Lower lobe of right lung (tissue), 2 donors: ENCODE results near the gene NLRP3. TPM values are rescaled to one million over a fixed set of nuclear protein-coding genes. Genes with fewer than 3 reads are reported as not detected.

ENCODE experiments used
- ATAC-seq, 2 donors: fragments of 200-7000 bp; cut with Tn5 transposase; one replicate each; pipeline ENCODE4 v1.9.1; 2020 to 2022; ENCODE audit warnings: mild to moderate bottlenecking in 2 of 2, moderate library complexity in 2 of 2
- DNase-seq: peaks from one replicate; pipeline ENCODE4 v3.0.0-alpha.2; 2020
- H3K27ac ChIP-seq: fragments of 200-600 bp; one replicate; pipeline ENCODE4 v1.8.0; 2022
- H3K27me3 ChIP-seq: fragments of 200-600 bp; one replicate; pipeline ENCODE4 v1.8.0; 2022; ENCODE audit warnings: low read depth
- H3K36me3 ChIP-seq: fragments of 200-600 bp; one replicate; pipeline ENCODE4 v1.8.0; 2022; ENCODE audit warnings: mild to moderate bottlenecking
- H3K4me1 ChIP-seq: fragments of 200-600 bp; one replicate; pipeline ENCODE4 v1.8.0; 2022
- H3K4me3 ChIP-seq: fragments of 200-600 bp; one replicate; pipeline ENCODE4 v1.8.0; 2022; ENCODE audit warnings: mild to moderate bottlenecking
- H3K9me3 ChIP-seq: fragments of 200-600 bp; one replicate; pipeline ENCODE4 v1.8.0; 2022
- CTCF ChIP-seq: fragments of 200-600 bp; IDR thresholded peaks from one replicate; pipeline ENCODE4 v1.8.0; 2022; ENCODE audit warnings: antibody characterized with exemption, mild to moderate bottlenecking
- intact Hi-C: fragments of 100-400 bp; cut with DNase I; formaldehyde crosslinking; loops from one replicate; pipeline ENCODE4 v1.11.0; 2022
- total RNA-seq: library from RNA; stranded (reverse); fragmentation: NEBNext Ultra II Directional; extraction: Animal tissue kit (Norgen Biotek cat#: 25700); gene quantifications from one replicate; pipeline ENCODE4 v1.2.1, GENCODE V29; 2021
- donor health status: DM: no; HTN: yes; CAD: no; lungs with severe emphysema.

Gene NLRP3
- total RNA-seq, 1 donor from 2014 or later, result 3.5 TPM

GRCh38 chr1:247443641-247444040 lies 27.7 kb downstream of the NLRP3 start:
- no peak overlapping the region for H3K27ac ChIP-seq
- H3K9me3 ChIP-seq, result no peaks in the 10 kb centered on the region
- intact Hi-C loops, result no loop called here
- ATAC-seq, result no peak
- no peak overlapping the region for H3K4me3 ChIP-seq
- TF ChIP-seq CTCF, result no peak
- H3K4me1 ChIP-seq, result no peaks in the 10 kb centered on the region
- DNase-seq, result no peak
- H3K36me3 ChIP-seq, result no peaks in the 10 kb centered on the region
- H3K27me3 ChIP-seq, result no peaks in the 10 kb centered on the region

GRCh38 chr1:247444571-247444970 lies 28.6 kb downstream of the NLRP3 start:
- H3K4me3 ChIP-seq, result no peak overlapping the region
- no peak for TF ChIP-seq CTCF
- intact Hi-C loops, result no loop called here
- no peak for ATAC-seq
- H3K27ac ChIP-seq, result no peak overlapping the region
- no peaks in the 10 kb centered on the region for H3K27me3 ChIP-seq
- no peaks in the 10 kb centered on the region for H3K36me3 ChIP-seq
- no peak for DNase-seq
- no peaks in the 10 kb centered on the region for H3K4me1 ChIP-seq
- no peaks in the 10 kb centered on the region for H3K9me3 ChIP-seq

- peak; percentile 55 for DNase-seq
- peak; percentile 30 to 75 for ATAC-seq
- Histone ChIP-seq H3K4me3 (no peak overlapping the region), H3K36me3 (no peaks in the 10 kb centered on the region), H3K4me1 (no peaks in the 10 kb centered on the region), H3K9me3 (no peaks in the 10 kb centered on the region), H3K27ac (peak overlapping the region; percentile 31), H3K27me3 (no peaks in the 10 kb centered on the region)
- intact Hi-C loops, result no loop called here
- TF ChIP-seq CTCF, result no peak
These were observed 29.8 kb downstream of the NLRP3 start for GRCh38 chr1:247445526-247446356.

GRCh38 chr1:247447162-247447909 lies 31.4 kb downstream of the NLRP3 start:
- Histone ChIP-seq H3K36me3 (no peaks in the 10 kb centered on the region), H3K27me3 (no peaks in the 10 kb centered on the region), H3K4me1 (no peaks in the 10 kb centered on the region), H3K9me3 (no peaks in the 10 kb centered on the region), H3K27ac (no peak overlapping the region), H3K4me3 (peak overlapping the region; percentile 53)
- no peak for TF ChIP-seq CTCF
- ATAC-seq (no peak), DNase-seq (no peak)
- intact Hi-C loops, result no loop called here

GRCh38 chr1:247448107-247448791 lies 32.3 kb downstream of the NLRP3 start:
- ATAC-seq, result peak; percentile 75 to 93
- Histone ChIP-seq H3K4me3 (peak overlapping the region; percentile 53), H3K9me3 (no peaks in the 10 kb centered on the region), H3K27ac (peak overlapping the region; percentile 64), H3K36me3 (no peaks in the 10 kb centered on the region), H3K27me3 (no peaks in the 10 kb centered on the region), H3K4me1 (no peaks in the 10 kb centered on the region)
- TF ChIP-seq CTCF, result no peak
- intact Hi-C loops, result no loop called here
- peak; percentile 80 for DNase-seq
